Motor neuron (in vitro differentiated cells): ENCODE data around the gene EFNB1. TPM values are rescaled to one million over a fixed set of nuclear protein-coding genes. Genes with fewer than 3 reads are reported as not detected.

ENCODE experiments used
- ATAC-seq, 8 experiments: fragments of 200-7000 bp; cut with Tn5 transposase; replicated peaks in 6 of 8; 2 replicates each; pipeline ENCODE4 v1.8.0; 2021; ENCODE audit warnings: mild to moderate bottlenecking in 8 of 8, moderate library complexity in 8 of 8
- H3K27ac ChIP-seq, 2 donors: fragments of 250-450 bp; sonication (Bioruptor Pico); 2 replicates each; pipeline ENCODE4 v1.9.0; 2021; ENCODE audit warnings: antibody characterized with exemption in 2 of 2, mild to moderate bottlenecking in 2 of 2, moderate library complexity in 1 of 2
- H3K4me1 ChIP-seq, 2 donors: fragments of 250-450 bp; sonication (Bioruptor Pico); replicated peaks in 1 of 2; 2 replicates each; pipeline ENCODE4 v1.6.1; 2021; ENCODE audit warnings: antibody characterized with exemption in 2 of 2, mild to moderate bottlenecking in 2 of 2, moderate library complexity in 1 of 2
- H3K4me3 ChIP-seq, 5 donors: fragments of 250-450 bp; sonication (Bioruptor Pico); 2 replicates each; pipeline ENCODE4 v1.9.0; 2021; ENCODE audit warnings: antibody characterized with exemption in 5 of 5, mild to moderate bottlenecking in 5 of 5, moderate library complexity in 4 of 5
- WGBS, 10 experiments: fragments of 450-650 bp; shearing (Covaris generic); methylation state at CpG; one replicate each; pipeline ENCODE4 v1.0.0; 2022; 5-methylcytosine and 5-hydroxymethylcytosine counted together
- in situ Hi-C, 9 experiments: fragments of 400-800 bp; cut with MboI; loops; one replicate each; pipeline ENCODE4 v1.15.0; 2021; ENCODE audit warnings: low sequenced_read_pairs in 9 of 9, low pct_unique_long_range_greater_than_20kb in 2 of 9; ENCODE audit not compliant: unreplicated experiment in 9 of 9
- total RNA-seq, 8 experiments: library from RNA; unstranded; fragments of 300-600 nt; gene quantifications; 2 replicates each; pipeline versions ENCODE4 v1.2.3 to v1.2.4, GENCODE V29; 2022

The EFNB1 gene
- total RNA-seq, 8 experiments from 2014 or later: 10.2 to 57.1 (median 39.2) TPM

GRCh38 chrX:68820476-68821110, 8.2 kb upstream of the EFNB1 start:
- no peak overlapping the region for H3K27ac ChIP-seq
- 24 to 100% (median 46%) methylated on average over 1 to 3 of the region's 6 CpGs; no CpG with 5 or more reads in 7 of the 10 experiments for WGBS, 10 experiments
- in situ Hi-C loops: loop anchor here in 3 of 9 experiments (10.0 to 25.0 kb wide), 3 partner anchors 308 to 567 kb away; no protein-coding TSS in a partner anchor
- ATAC-seq: no peak
- no peak overlapping the region for H3K4me3 ChIP-seq
- peaks cover 10 to 14% of the 10 kb centered on the region in 2 donors for H3K4me1 ChIP-seq

- no peak overlapping the region for H3K4me3 ChIP-seq
- in situ Hi-C loops: loop anchor here in 3 of 9 experiments (10.0 to 25.0 kb wide), 3 partner anchors 309 to 566 kb away; no protein-coding TSS in a partner anchor
Measured at GRCh38 chrX:68821616-68822015, 7.2 kb upstream of the EFNB1 start.

GRCh38 chrX:68822641-68823410, 6.0 kb upstream of the EFNB1 start:
- WGBS, 10 experiments: 0 to 20% (median 6%) methylated on average over 1 to 3 of the region's 14 CpGs; no CpG with 5 or more reads in 7 of the 10 experiments

More at GRCh38 chrX:68821616-68822015, 7.2 kb upstream of the EFNB1 start:
- no peak for ATAC-seq
- WGBS, 10 experiments: no CpG with 5 or more reads among the region's 3 CpGs
- Histone ChIP-seq H3K27ac (no peak overlapping the region), H3K4me1 (peaks cover 14 to 18% of the 10 kb centered on the region in 2 donors)

DNA sequence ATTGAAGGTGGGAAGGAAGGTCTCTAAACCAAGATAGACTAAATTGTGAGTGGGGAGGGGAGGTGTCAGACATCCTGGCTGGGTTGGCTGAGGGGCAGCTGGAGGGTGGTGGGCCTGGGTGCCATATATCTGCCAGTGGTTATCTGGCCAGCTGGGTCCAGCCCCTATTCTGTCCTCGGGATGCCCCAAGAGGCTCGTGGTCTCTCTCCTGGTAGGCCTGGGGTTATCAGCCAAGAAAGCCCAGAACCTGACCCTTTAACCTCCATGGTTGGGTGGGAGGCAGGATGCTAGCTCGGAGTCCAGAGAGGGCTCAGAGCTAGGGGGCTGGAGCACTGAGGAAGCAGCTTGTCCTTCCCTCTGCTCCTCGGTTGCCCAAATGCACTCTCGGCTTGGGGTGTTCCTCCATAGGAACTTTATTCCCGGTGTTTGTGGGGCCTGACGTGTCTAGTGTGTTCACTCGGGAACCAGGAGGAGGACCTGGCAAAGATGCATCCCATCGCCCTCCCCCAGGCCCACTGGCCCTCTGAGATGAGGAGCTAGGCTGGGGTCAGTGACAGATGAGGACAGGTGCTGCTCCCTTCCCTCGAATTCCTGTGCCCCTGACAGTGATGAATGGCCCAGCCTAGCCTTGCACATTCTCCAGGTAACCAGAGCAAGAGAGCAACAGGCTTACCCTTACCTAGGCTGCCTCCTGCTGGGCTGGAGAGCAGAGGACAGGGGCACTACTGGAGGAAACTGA, 5.2 kb upstream of the EFNB1 start:
- in situ Hi-C loops: loop anchor here in 3 of 9 experiments (10.0 to 25.0 kb wide), 3 partner anchors 311 to 564 kb away; no protein-coding TSS in a partner anchor
- Histone ChIP-seq H3K4me3 (no peak overlapping the region), H3K27ac (peak overlapping the region in 1 of 2 donors; percentile 59), H3K4me1 (peaks cover 14 to 18% of the 10 kb centered on the region in 2 donors)
- 33% methylated on average over 1 of the region's 10 CpGs; no CpG with 5 or more reads in 9 of the 10 experiments for WGBS, 10 experiments
- ATAC-seq: no peak

More at GRCh38 chrX:68822641-68823410, 6.0 kb upstream of the EFNB1 start:
- Histone ChIP-seq H3K27ac (peak overlapping the region in 1 of 2 donors; percentile 59), H3K4me3 (no peak overlapping the region), H3K4me1 (peaks cover 14 to 18% of the 10 kb centered on the region in 2 donors)
- ATAC-seq: peak; percentile 87 to 95 (median 90)
- in situ Hi-C loops: loop anchor here in 3 of 9 experiments (10.0 to 25.0 kb wide), 3 partner anchors 311 to 564 kb away; no protein-coding TSS in a partner anchor

DNA sequence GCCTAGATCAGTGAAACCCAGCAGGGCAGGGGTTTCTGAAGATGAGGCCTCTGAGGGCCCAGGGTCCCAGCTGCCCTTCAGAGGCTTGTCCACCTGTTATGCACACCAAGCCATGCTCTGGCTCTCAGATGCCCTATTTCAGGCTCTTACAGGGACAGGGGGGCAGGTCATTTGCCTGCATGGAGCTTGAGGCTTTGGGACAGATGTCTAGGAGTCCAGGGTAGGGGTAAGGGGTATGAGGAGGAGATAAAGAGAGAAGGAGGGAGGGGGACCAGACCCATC, 4.7 kb upstream of the EFNB1 start:
- in situ Hi-C loops: loop anchor here in 3 of 9 experiments (10.0 to 25.0 kb wide), 3 partner anchors 312 to 563 kb away; no protein-coding TSS in a partner anchor
- H3K4me3 ChIP-seq: no peak overlapping the region
- H3K4me1 ChIP-seq: peaks cover 14 to 18% of the 10 kb centered on the region in 2 donors
- ATAC-seq: no peak
- no peak overlapping the region for H3K27ac ChIP-seq

DNA sequence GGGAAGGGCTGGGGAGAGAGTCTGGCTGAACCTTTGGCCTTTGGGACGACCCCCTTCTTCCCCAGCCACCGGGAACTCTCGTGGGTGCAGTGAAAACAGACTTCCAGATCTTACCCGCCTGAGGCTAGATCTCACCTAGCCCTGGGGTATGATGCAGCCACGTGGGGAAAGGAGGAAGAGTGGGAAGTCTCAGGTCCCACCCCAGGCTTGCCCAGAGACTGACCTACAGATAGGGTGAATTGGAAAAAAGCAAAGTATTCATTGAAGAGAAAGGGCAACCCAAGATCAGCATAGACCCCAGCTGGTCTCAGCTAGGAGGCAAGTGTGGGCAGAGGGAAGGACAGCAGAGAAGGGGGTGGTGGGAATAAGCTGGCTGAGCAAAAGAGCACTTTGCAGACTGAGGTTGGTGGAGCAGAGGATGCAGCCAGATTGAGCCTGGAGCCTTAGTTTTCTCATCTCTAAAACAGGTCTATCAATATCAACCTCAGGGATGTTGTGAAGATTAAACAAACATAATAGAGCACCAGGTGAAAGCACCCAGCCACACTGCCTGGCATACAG, 4.2 kb upstream of the EFNB1 start:
- ATAC-seq: no peak
- Histone ChIP-seq H3K4me1 (peaks cover 14 to 18% of the 10 kb centered on the region in 2 donors), H3K4me3 (no peak overlapping the region), H3K27ac (no peak overlapping the region)
- in situ Hi-C loops: loop anchor here in 8 of 9 experiments (10.0 to 25.0 kb wide), 7 partner anchors 188 to 563 kb away; no protein-coding TSS in a partner anchor
- WGBS, 10 experiments: 60% methylated on average over 2 of the region's 5 CpGs; no CpG with 5 or more reads in 9 of the 10 experiments

GRCh38 chrX:68826113-68826980, 2.5 kb upstream of the EFNB1 start:
- ATAC-seq: no peak
- Histone ChIP-seq H3K4me3 (no peak overlapping the region), H3K27ac (no peak overlapping the region), H3K4me1 (peaks cover 14 to 18% of the 10 kb centered on the region in 2 donors)
- 0 to 93% (median 49%) methylated on average over 1 to 2 of the region's 10 CpGs; no CpG with 5 or more reads in 7 of the 10 experiments for WGBS, 10 experiments
- in situ Hi-C loops: loop anchor here in 8 of 9 experiments (10.0 to 25.0 kb wide), 5 partner anchors 186 to 461 kb away; no protein-coding TSS in a partner anchor

DNA sequence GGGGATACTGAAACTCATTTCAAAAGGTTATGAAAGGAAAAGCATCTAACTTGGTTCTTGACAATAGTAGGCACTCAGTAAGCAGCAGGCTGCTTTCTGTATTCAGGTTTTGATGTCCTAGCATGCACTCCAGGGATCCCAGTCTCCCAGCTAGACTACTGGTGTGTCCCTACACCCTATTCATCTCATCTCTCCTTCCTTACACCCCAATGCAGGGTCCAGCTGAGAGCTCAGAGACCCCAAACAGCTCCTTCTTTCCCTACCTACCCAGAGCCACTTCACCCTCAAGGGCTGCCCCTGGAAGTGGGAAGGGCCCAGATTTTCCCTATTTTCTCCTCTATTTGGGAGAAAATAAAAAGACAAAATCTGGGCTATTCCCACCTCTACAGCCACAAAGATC, 1.6 kb upstream of the EFNB1 start:
- in situ Hi-C loops: loop anchor here in 8 of 9 experiments (10.0 to 25.0 kb wide), 5 partner anchors 185 to 460 kb away; no protein-coding TSS in a partner anchor
- no peak overlapping the region for H3K4me3 ChIP-seq
- H3K4me1 ChIP-seq: peaks cover 14 to 18% of the 10 kb centered on the region in 2 donors
- no peak overlapping the region for H3K27ac ChIP-seq
- no peak for ATAC-seq

- peak overlapping the region in 1 of 2 donors; percentile 40 for H3K27ac ChIP-seq
- in situ Hi-C loops: loop anchor here in 8 of 9 experiments (10.0 to 25.0 kb wide), 5 partner anchors 184 to 459 kb away; no protein-coding TSS in a partner anchor
- peak; percentile 8 to 46 (median 34) for ATAC-seq
- H3K4me3 ChIP-seq: peak overlapping the region; percentile 51 to 70 (median 66)
- WGBS, 10 experiments: 0 to 25% (median 12%) methylated on average over 1 to 7 of the region's 35 CpGs; no CpG with 5 or more reads in 5 of the 10 experiments
- peaks cover 11 to 12% of the 10 kb centered on the region in 2 donors for H3K4me1 ChIP-seq
Measured at GRCh38 chrX:68827848-68828624, 785 bp upstream of the EFNB1 start.

DNA sequence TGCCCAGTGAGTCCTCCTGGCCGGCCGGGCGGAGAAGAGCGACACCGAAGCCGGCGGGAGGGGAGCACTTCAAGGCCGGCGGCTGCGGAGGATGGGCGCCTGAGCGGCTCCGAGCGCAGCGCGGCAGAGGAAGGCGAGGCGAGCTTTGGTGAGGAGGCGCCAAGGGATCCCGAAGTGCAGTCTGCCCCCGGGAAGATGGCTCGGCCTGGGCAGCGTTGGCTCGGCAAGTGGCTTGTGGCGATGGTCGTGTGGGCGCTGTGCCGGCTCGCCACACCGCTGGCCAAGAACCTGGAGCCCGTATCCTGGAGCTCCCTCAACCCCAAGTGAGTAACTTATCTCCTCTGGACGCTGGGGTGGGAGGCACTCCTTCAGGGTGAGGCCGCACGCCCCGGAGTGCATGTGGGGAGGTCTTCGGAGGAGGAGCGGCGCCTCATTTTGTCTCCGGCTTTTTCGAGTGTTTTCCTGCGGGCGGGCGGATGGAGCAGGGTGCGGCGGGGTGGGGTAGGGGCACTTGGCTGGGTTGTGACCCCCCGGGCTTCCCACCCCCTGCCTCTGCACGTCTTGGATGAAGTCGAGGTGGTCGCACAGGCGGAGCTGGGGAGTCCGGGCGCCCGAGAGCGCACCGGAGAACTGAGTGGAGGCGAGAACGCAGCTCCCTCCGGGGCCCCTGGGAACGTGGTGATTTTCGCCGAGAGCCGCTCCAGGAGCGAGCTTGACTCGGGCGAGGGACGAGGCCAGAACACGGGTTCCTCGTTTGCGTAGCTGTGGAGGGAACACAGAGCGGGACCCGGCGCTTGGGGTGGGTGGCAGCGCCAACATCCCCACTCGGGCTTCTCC, 979 bp downstream of the EFNB1 start:
- ATAC-seq: peak in 1 of 8 experiments; percentile 10
- peaks cover 4 to 13% of the 10 kb centered on the region in 2 donors for H3K4me1 ChIP-seq
- H3K4me3 ChIP-seq: peak overlapping the region; percentile 51 to 70 (median 66)
- H3K27ac ChIP-seq: peak overlapping the region; percentile 74 to 76
- WGBS, 10 experiments: 0 to 36% (median 0%) methylated on average over 1 to 21 of the region's 74 CpGs; no CpG with 5 or more reads in 4 of the 10 experiments
- in situ Hi-C loops: loop anchor here in 8 of 9 experiments (10.0 to 25.0 kb wide), 5 partner anchors 183 to 458 kb away; no protein-coding TSS in a partner anchor
